PC-9 (cell line): ENCODE data around the gene TMEM125. TPM values are rescaled to one million over a fixed set of nuclear protein-coding genes. Genes with fewer than 3 reads are reported as not detected.

Experiments used
- BruUV-seq: library from RNA; stranded (reverse); fragments of 400-500 nt; replicated peaks from 2 replicates; lab custom pipeline; 2021; lab: Mats Ljungman, UMichigan
- CTCF ChIA-PET: fragments of 300-600 bp; sonication (Branson Sonifier 250); formaldehyde crosslinking; loops from one replicate; lab custom pipeline; 2022; ENCODE audit warnings: antibody characterized with exemption; lab: Charles Lee
- POLR2A ChIA-PET: fragments of 300-600 bp; sonication (Branson Sonifier 250); formaldehyde crosslinking; loops from one replicate; lab custom pipeline; 2022; ENCODE audit warnings: antibody characterized with exemption; ENCODE audit not compliant: unreplicated experiment; lab: Charles Lee
- DNase-seq, 2 experiments: peaks; one replicate each; pipeline versions ENCODE4 v3.0.0 to v3.0.0-alpha.2; 2015 to 2022; ENCODE audit warnings: mixed read lengths in 1 of 2
- H2AFZ ChIP-seq: fragments of 200-600 bp; sonication (generic); 2 replicates; pipeline ENCODE4 v1.8.1; 2017; ENCODE audit warnings: antibody characterized with exemption
- H3F3A ChIP-seq: fragments of 200-600 bp; sonication (generic); 2 replicates; pipeline ENCODE4 v1.8.1; 2017; ENCODE audit warnings: antibody characterized with exemption, mild to moderate bottlenecking, low read depth; ENCODE audit not compliant: insufficient read depth
- H3K27ac ChIP-seq: fragments of 200-600 bp; sonication (generic); 2 replicates; pipeline ENCODE4 v1.6.1; 2016; ENCODE audit warnings: mixed run types
- H3K27me3 ChIP-seq: fragments of 200-600 bp; sonication (generic); 2 replicates; pipeline ENCODE4 v1.6.1; 2016; ENCODE audit warnings: low read depth, mixed run types; ENCODE audit not compliant: insufficient read depth
- H3K36me3 ChIP-seq: fragments of 200-600 bp; sonication (generic); 2 replicates; pipeline ENCODE4 v1.6.1; 2016; ENCODE audit warnings: low read depth, mixed run types
- H3K4me1 ChIP-seq: fragments of 200-600 bp; sonication (generic); replicated peaks from 2 replicates; pipeline ENCODE4 v1.6.1; 2016; ENCODE audit warnings: mixed run types; ENCODE audit not compliant: insufficient read depth
- H3K4me2 ChIP-seq: fragments of 200-600 bp; sonication (generic); 2 replicates; pipeline ENCODE4 v1.6.1; 2017; ENCODE audit warnings: mixed run types
- H3K4me3 ChIP-seq: fragments of 200-600 bp; sonication (generic); 2 replicates; pipeline ENCODE4 v1.6.1; 2016; ENCODE audit warnings: mixed run types
- H3K79me2 ChIP-seq: fragments of 200-600 bp; sonication (generic); 2 replicates; pipeline ENCODE4 v1.6.1; 2017; ENCODE audit warnings: low read depth, mixed run types
- H3K9me2 ChIP-seq: fragments of 200-600 bp; sonication (generic); 2 replicates; pipeline ENCODE4 v1.8.1; 2017; ENCODE audit warnings: mild to moderate bottlenecking; ENCODE audit not compliant: insufficient read depth
- H3K9me3 ChIP-seq: fragments of 200-600 bp; sonication (generic); 2 replicates; pipeline ENCODE4 v1.8.1; 2016; ENCODE audit warnings: low read depth; ENCODE audit not compliant: insufficient read depth
- H4K20me1 ChIP-seq: fragments of 200-600 bp; sonication (generic); 2 replicates; pipeline ENCODE4 v1.8.1; 2017; ENCODE audit not compliant: insufficient read depth
- EZH2 ChIP-seq: fragments of 200-600 bp; sonication (generic); IDR thresholded peaks from 2 replicates; pipeline ENCODE4 v1.8.0; 2017; ENCODE audit warnings: antibody characterized with exemption, low read depth
- intact Hi-C: fragments of 100-400 bp; cut with micrococcal nuclease; formaldehyde crosslinking; loops from one replicate; pipeline ENCODE4 v1.10.0; 2022; ENCODE audit not compliant: unreplicated experiment
- total RNA-seq: library from RNA; stranded (reverse); gene quantifications from 2 replicates; pipeline ENCODE4 v1.2.3, GENCODE V29; 2021
- TF ChIP-seq, protein P1 (sequence below): fragments of 200-600 bp; sonication (generic); conservative IDR thresholded peaks from 2 replicates; pipeline ENCODE4 v1.6.1; 2017; ENCODE audit warnings: mixed run types, antibody characterized with exemption, mild to moderate bottlenecking, moderate library complexity

The TMEM125 gene
- total RNA-seq, 1 experiment from 2014 or later: 55.6 TPM

DNA sequence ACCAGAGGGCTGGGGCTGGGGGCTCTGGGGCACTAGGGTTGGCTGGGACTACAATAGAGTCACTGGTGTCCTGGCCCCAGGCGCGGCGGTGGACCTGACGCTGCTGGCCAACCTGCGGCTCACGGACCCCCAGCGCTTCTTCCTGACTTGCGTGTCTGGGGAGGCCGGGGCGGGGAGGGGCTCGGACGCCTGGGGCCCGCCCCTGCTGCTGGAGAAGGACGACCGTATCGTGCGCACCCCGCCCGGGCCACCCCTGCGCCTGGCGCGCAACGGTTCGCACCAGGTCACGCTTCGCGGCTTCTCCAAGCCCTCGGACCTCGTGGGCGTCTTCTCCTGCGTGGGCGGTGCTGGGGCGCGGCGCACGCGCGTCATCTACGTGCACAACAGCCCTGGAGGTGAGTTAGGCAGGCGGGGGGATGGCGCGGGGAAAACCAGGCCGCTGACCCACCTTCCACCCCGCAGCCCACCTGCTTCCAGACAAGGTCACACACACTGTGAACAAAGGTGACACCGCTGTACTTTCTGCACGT, 35.1 kb downstream of the TMEM125 start:
- Histone ChIP-seq H3K4me2 (no peak overlapping the region), H4K20me1 (no peaks in the 10 kb centered on the region), H3K9me3 (no peaks in the 10 kb centered on the region), H3K4me1 (no peaks in the 10 kb centered on the region), H3K27ac (no peak overlapping the region), H3K36me3 (no peaks in the 10 kb centered on the region), H3K79me2 (no peaks in the 10 kb centered on the region), H2AFZ (no peak overlapping the region), H3K4me3 (no peak overlapping the region), H3K27me3 (no peaks in the 10 kb centered on the region), H3K9me2 (no peaks in the 10 kb centered on the region), H3F3A (no peaks in the 10 kb centered on the region)
- ChIA-PET CTCF (no interaction called here), POLR2A (no interaction called here)
- DNase-seq: no peak
- TF ChIP-seq, protein P1, sequence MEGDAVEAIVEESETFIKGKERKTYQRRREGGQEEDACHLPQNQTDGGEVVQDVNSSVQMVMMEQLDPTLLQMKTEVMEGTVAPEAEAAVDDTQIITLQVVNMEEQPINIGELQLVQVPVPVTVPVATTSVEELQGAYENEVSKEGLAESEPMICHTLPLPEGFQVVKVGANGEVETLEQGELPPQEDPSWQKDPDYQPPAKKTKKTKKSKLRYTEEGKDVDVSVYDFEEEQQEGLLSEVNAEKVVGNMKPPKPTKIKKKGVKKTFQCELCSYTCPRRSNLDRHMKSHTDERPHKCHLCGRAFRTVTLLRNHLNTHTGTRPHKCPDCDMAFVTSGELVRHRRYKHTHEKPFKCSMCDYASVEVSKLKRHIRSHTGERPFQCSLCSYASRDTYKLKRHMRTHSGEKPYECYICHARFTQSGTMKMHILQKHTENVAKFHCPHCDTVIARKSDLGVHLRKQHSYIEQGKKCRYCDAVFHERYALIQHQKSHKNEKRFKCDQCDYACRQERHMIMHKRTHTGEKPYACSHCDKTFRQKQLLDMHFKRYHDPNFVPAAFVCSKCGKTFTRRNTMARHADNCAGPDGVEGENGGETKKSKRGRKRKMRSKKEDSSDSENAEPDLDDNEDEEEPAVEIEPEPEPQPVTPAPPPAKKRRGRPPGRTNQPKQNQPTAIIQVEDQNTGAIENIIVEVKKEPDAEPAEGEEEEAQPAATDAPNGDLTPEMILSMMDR: no peak
- TF ChIP-seq EZH2: no peak
- intact Hi-C loops: no loop called here
- no TSS peak for BruUV-seq

GRCh38 chr1:43305461-43305860, 35.7 kb downstream of the TMEM125 start:
- intact Hi-C loops: no loop called here
- Histone ChIP-seq H3K9me3 (no peaks in the 10 kb centered on the region), H2AFZ (no peak overlapping the region), H3K4me3 (no peak overlapping the region), H3K79me2 (no peaks in the 10 kb centered on the region), H3K9me2 (no peaks in the 10 kb centered on the region), H3K4me2 (no peak overlapping the region), H3F3A (no peaks in the 10 kb centered on the region), H3K36me3 (no peaks in the 10 kb centered on the region), H3K4me1 (no peaks in the 10 kb centered on the region), H3K27ac (no peak overlapping the region), H3K27me3 (no peaks in the 10 kb centered on the region), H4K20me1 (no peaks in the 10 kb centered on the region)
- no peak for DNase-seq
- no TSS peak for BruUV-seq
- TF ChIP-seq EZH2: no peak
- TF ChIP-seq, protein P1: no peak
- ChIA-PET POLR2A (no interaction called here), CTCF (no interaction called here)

DNA sequence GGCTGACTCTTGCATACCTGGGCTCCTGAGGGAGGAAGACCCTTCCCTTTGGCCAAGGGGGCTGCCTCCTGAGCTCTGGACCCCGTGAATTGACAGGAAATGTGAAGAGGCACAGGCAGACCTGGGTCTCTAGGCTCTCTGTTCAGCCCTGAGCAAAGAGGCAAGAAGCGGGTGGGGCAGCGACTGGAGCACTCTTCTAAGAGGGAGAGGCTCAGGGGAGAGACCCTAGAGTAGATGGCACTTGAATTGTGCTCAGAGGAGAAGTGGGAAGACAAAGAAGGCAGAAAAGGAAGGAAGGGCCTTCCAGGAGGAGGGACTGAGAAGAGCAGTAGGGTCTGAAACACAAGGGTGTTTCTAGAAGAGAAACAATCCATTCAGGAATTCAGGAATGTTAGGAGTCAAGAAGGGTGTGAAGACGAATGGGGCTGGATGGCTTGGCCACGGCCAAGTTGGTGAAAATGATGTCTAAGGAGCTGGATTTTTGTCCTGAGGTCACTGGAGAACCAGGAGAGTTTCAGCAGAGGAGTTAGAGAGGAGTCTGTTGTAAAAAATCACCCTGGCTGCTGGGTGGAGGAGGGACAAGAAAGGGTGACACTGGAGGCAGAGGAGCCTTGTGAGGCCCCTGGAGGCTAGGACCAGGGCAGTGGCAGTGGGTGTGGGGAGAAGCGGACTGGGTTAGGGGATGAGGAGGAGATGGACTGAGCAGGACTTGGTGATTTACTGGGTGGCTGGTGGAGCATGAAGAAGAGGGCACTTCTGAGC, 36.3 kb downstream of the TMEM125 start:
- intact Hi-C loops: no loop called here
- ChIA-PET POLR2A (no interaction called here), CTCF (no interaction called here)
- no peaks in the 10 kb centered on the region for H3K79me2 ChIP-seq
- H3K27me3 ChIP-seq: no peaks in the 10 kb centered on the region
- no peak overlapping the region for H3K4me3 ChIP-seq
- no peak for DNase-seq
- H3K4me1 ChIP-seq: no peaks in the 10 kb centered on the region
- H3K27ac ChIP-seq: no peak overlapping the region
- no peaks in the 10 kb centered on the region for H3K9me3 ChIP-seq
- TF ChIP-seq, protein P1: no peak
- TF ChIP-seq EZH2: no peak
- H3K4me2 ChIP-seq: no peak overlapping the region
- H3F3A ChIP-seq: no peaks in the 10 kb centered on the region
- H3K9me2 ChIP-seq: no peaks in the 10 kb centered on the region
- no peaks in the 10 kb centered on the region for H3K36me3 ChIP-seq
- no peak overlapping the region for H2AFZ ChIP-seq
- H4K20me1 ChIP-seq: no peaks in the 10 kb centered on the region
- no TSS peak for BruUV-seq
